GM12878 (cell line): ENCODE results near the gene SPDYE4. TPM values are rescaled to one million over a fixed set of nuclear protein-coding genes. Genes with fewer than 3 reads are reported as not detected.
A peak's percentile ranks its signal among the peaks of the same experiment; 100 is the strongest.

Source experiments
- ATAC-seq: fragments of 200-7000 bp; cut with Tn5 transposase; 3 replicates; pipeline ENCODE4 v1.9.1; 2020; ENCODE audit warnings: mild to moderate bottlenecking, moderate library complexity
- Bru-seq: library from RNA; stranded (reverse); fragments of 400-500 nt; gene quantifications from one replicate; lab custom pipeline; 2021; lab: Mats Ljungman, UMichigan
- BruChase-seq, 2 experiments: library from RNA; stranded (reverse); fragments of 400-500 nt; gene quantifications; one replicate each; lab custom pipeline; 2021; lab: Mats Ljungman, UMichigan
- BruUV-seq: library from RNA; stranded (reverse); fragments of 400-500 nt; replicated peaks from 2 replicates; lab custom pipeline; 2021; lab: Mats Ljungman, UMichigan
- CTCF ChIA-PET: fragments of 300-600 bp; sonication (Branson Sonifier 250); formaldehyde crosslinking; extraction: SDS; loops from one replicate; lab custom pipeline; 2021; ENCODE audit warnings: inconsistent platforms; lab: Yijun Ruan, JAX
- POLR2A ChIA-PET: fragments of 350-600 bp; formaldehyde crosslinking; extraction: SDS; loops from one replicate; lab custom pipeline; 2021; ENCODE audit warnings: inconsistent platforms; lab: Charles Lee
- RAD21 ChIA-PET: fragments of 300-600 bp; sonication (Branson Sonifier 250); formaldehyde crosslinking; loops from one replicate; lab custom pipeline; 2023; ENCODE audit warnings: antibody characterized with exemption; ENCODE audit not compliant: unreplicated experiment; lab: Charles Lee
- SMC1A ChIA-PET: fragments of 300-600 bp; sonication (Branson Sonifier 250); formaldehyde crosslinking; loops from one replicate; lab custom pipeline; 2023; ENCODE audit not compliant: unreplicated experiment, uncharacterized antibody; lab: Charles Lee
- DNase-seq: peaks from one replicate; pipeline ENCODE4 v3.0.0-alpha.2; 2011; ENCODE audit warnings: low read depth, low spot score
- FAIRE-seq: peaks from 3 replicates; lab custom pipeline; 2011; peaks lifted over from hg19 to GRCh38; lab: Jason Lieb, UNC
- H2AFZ ChIP-seq: 2 replicates; pipeline ENCODE4 v1.6.0; 2011; ENCODE audit warnings: low read depth, low read length, control low read depth; ENCODE audit not compliant: control insufficient read depth
- H3K27ac ChIP-seq: 2 replicates; pipeline ENCODE4 v1.5.1; 2011; ENCODE audit warnings: control low read depth; ENCODE audit not compliant: control insufficient read depth, insufficient read depth
- H3K27me3 ChIP-seq, 2 experiments: replicated peaks in 1 of 2; 2 replicates each; pipeline versions ENCODE4 v1.6.0 to v1.6.1; 2011; ENCODE audit warnings: low read length in 1 of 2; ENCODE audit not compliant: control insufficient read depth in 2 of 2, insufficient read depth in 2 of 2
- H3K36me3 ChIP-seq, 2 experiments: 2 replicates each; pipeline ENCODE4 v1.5.1; 2011; ENCODE audit warnings: low read length in 1 of 2; ENCODE audit not compliant: control insufficient read depth in 2 of 2, insufficient read depth in 2 of 2
- H3K4me1 ChIP-seq: 2 replicates; pipeline ENCODE4 v1.6.1; 2011; ENCODE audit warnings: mild to moderate bottlenecking, low read length, moderate library complexity, mixed read lengths; ENCODE audit not compliant: control insufficient read depth, insufficient read depth
- H3K4me2 ChIP-seq: 2 replicates; pipeline ENCODE4 v1.6.0; 2011; ENCODE audit warnings: control low read depth; ENCODE audit not compliant: control insufficient read depth, insufficient read depth
- H3K4me3 ChIP-seq: fragments of 200-600 bp; sonication (generic); 2 replicates; pipeline ENCODE4 v1.5.1; 2016
- H3K79me2 ChIP-seq: 2 replicates; pipeline ENCODE4 v1.6.0; 2011; ENCODE audit warnings: low read length; ENCODE audit not compliant: control insufficient read depth, insufficient read depth
- H3K9ac ChIP-seq: 2 replicates; pipeline ENCODE4 v1.8.0; 2011; ENCODE audit warnings: low read length, control low read depth, mixed read lengths; ENCODE audit not compliant: control insufficient read depth, insufficient read depth
- H3K9me3 ChIP-seq: replicated peaks from 3 replicates; pipeline ENCODE4 v1.5.1; 2011; ENCODE audit warnings: mild to moderate bottlenecking, low read length; ENCODE audit not compliant: control insufficient read depth, insufficient read depth
- H4K20me1 ChIP-seq: 2 replicates; pipeline ENCODE4 v1.6.0; 2011; ENCODE audit not compliant: control insufficient read depth, insufficient read depth
- EED ChIP-seq: sonication (generic); IDR thresholded peaks from 2 replicates; pipeline ENCODE4 v1.6.1; 2016; ENCODE audit warnings: antibody characterized with exemption, low read depth
- MTA2 ChIP-seq: fragments of 450-650 bp; IDR thresholded peaks from 2 replicates; pipeline ENCODE4 v1.6.1; 2016; ENCODE audit warnings: low read depth, mild to moderate bottlenecking, moderate library complexity
- RELA ChIP-seq: fragments of 450-650 bp; IDR thresholded peaks from 2 replicates; pipeline ENCODE4 v1.8.0; 2014; ENCODE audit warnings: borderline replicate concordance; ENCODE audit not compliant: partially characterized antibody
- WGBS: methylation state at CpG from one replicate; pipeline ENCODE4 v1.1.6; 2016; ENCODE audit warnings: low lambda C conversion rate; ENCODE audit not compliant: insufficient replicate concordance, insufficient coverage; ENCODE audit errors: missing lambda C conversion rate; 5-methylcytosine and 5-hydroxymethylcytosine counted together
- in situ Hi-C: fragments of 300-500 bp; cut with MboI; formaldehyde crosslinking; loops from 9 replicates; pipeline ENCODE4 v1.14.3; 2018; ENCODE audit warnings: mixed read lengths
- intact Hi-C: fragments of 100-400 bp; cut with micrococcal nuclease; formaldehyde crosslinking; loops from one replicate; pipeline ENCODE4 v1.14.2; 2022; ENCODE audit not compliant: unreplicated experiment
- long read RNA-seq, 2 experiments: library from polyadenylated mRNA; unstranded; transcript quantifications; one replicate each; pipeline ENCODE4 v2.0.0, GENCODE V29; 2019 to 2020
- polyA minus RNA-seq, 3 experiments: library from RNA; depleted of rRNA, polyadenylated mRNA; stranded (reverse); fragments of >200 nt; gene quantifications; 2 replicates each; pipeline ENCODE4 v1.2.3, GENCODE V29; 2011
- polyA plus RNA-seq, 11 experiments: library from polyadenylated mRNA; depleted of rRNA in 4 of 11; unstranded in 6 of 11; stranded (reverse) in 5 of 11; fragments of >200 nt; fragmentation: Nextera tagmentation in 4 of 11; fragmentation: Illumina TruSeq in 1 of 11; extraction: Ambion mirVana in 4 of 11; extraction: Trizol in 1 of 11; gene quantifications; 1 replicate in 1 of 11; 2 replicates in 10 of 11; pipeline versions ENCODE4 v1.2.1 to v1.2.3, GENCODE V29; 2011 to 2016; ENCODE audit warnings: inconsistent platforms in 2 of 11, missing spikeins in 2 of 11, low read depth in 1 of 11
- total RNA-seq, 4 experiments: library from RNA; depleted of rRNA in 3 of 4; stranded (reverse); fragments of >200 nt in 3 of 4; fragmentation: Illumina TruSeq in 1 of 4; extraction: Trizol in 1 of 4; gene quantifications; 2 replicates each; pipeline versions ENCODE4 v1.2.1 to v1.2.3, GENCODE V29; 2013 to 2021

The SPDYE4 gene, protein sequence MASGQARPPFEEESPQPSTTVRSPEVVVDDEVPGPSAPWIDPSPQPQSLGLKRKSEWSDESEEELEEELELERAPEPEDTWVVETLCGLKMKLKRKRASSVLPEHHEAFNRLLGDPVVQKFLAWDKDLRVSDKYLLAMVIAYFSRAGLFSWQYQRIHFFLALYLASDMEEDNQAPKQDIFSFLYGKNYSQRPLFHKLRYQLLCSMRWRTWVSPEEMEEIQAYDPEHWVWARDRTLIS
- not detected in 2 replicates for total RNA-seq (2013; cell fraction: nucleolus; rRNA removed)
- total RNA-seq (2014; rRNA removed), result not detected in 2 replicates
- total RNA-seq (2014; rRNA removed; fragmentation: Illumina TruSeq; extraction: Trizol), result not detected in 2 replicates
- total RNA-seq (2021), result not detected in 2 replicates
- polyA plus RNA-seq (2011; ENCODE audit: low read depth), result not detected
- 0.07 and 0.23 TPM in 2 replicates for polyA plus RNA-seq (2011; rRNA removed)
- not detected in 2 replicates for polyA plus RNA-seq (2011; cell fraction: cytosol; rRNA removed)
- polyA plus RNA-seq (2011; cell fraction: nucleus; rRNA removed), result 0.16 and 0.22 TPM in 2 replicates
- not detected in 2 replicates for polyA plus RNA-seq (2012)
- 0.18 TPM in 1 of 2 replicates, not detected in the other for polyA plus RNA-seq (2014; fragmentation: Illumina TruSeq; extraction: Trizol)
- not detected for polyA plus RNA-seq (2014; fragmentation: Nextera tagmentation; extraction: Ambion mirVana)
- not detected in 2 replicates for polyA plus RNA-seq (2014; rRNA removed)
- not detected for polyA plus RNA-seq (2016; fragmentation: Nextera tagmentation; extraction: Ambion mirVana)
- not detected in 2 replicates for polyA minus RNA-seq (2011; rRNA and poly(A)+ RNA removed)
- not detected in 2 replicates for polyA minus RNA-seq (2011; cell fraction: cytosol; rRNA and poly(A)+ RNA removed)
- polyA minus RNA-seq (2011; cell fraction: nucleus; rRNA and poly(A)+ RNA removed), result not detected in 2 replicates
- percentile 32 among the genes with signal in this experiment for Bru-seq, nascent RNA
- BruChase-seq, experiment 1, labeled RNA remaining after a 6-hour chase, result percentile 47 among the genes with signal in this experiment
- BruChase-seq, experiment 2, labeled RNA remaining after a 2-hour chase, result percentile 48 among the genes with signal in this experiment
- long read RNA-seq, experiment 1, result 0 reads
- long read RNA-seq, experiment 2, result 0 reads

DNA sequence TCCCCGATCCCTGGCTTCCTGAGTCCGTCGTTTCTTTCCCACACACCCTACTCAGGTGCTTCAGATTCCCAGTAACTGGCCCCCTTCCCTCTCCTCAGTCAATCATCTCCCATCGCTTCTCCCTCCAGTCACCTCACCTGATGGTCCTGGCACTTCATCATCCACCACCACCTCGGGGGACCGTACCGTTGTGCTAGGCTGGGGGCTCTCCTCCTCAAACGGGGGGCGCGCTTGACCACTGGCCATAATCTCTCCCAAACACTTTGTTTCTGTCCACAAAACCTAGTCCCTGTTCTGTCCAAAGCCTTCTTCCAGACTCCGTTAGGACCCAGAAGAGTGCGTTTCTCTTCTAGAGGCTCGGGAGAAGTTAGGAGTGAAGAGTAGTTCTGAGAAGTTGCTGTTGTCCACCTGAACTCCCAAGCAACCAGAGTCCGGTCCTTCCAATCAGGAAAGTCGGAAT is at the start of gene SPDYE4:
TSS of gene SPDYE4 (minus strand) at position 410 of the 460 bp plus-strand sequence. CDS start at position 246, 164 bp downstream.
- ChIA-PET POLR2A (no interaction called here), CTCF (interaction anchor here (1.6 to 8.5 kb wide), 3 partner anchors 18 to 240 kb away, joined by 4 to 69 read pairs (median 17); no protein-coding TSS in a partner anchor), SMC1A (no interaction called here), RAD21 (no interaction called here)
- FAIRE-seq (no peak), DNase-seq (no peak), ATAC-seq (no peak)
- no peaks in the 10 kb centered on the region for H3K4me1 ChIP-seq
- no peaks in the 10 kb centered on the region; a peak in 2 of 4 replicates for H3K27me3 ChIP-seq
- BruUV-seq, result no TSS peak
- no peaks in the 10 kb centered on the region for H3K79me2 ChIP-seq
- H3K4me2 ChIP-seq, result no peak within 1 kb of the TSS
- 34% methylated on average over 15 of the region's 15 CpGs for WGBS
- no peak within 1 kb of the TSS for H3K9ac ChIP-seq
- H2AFZ ChIP-seq, result no peak within 1 kb of the TSS
- in situ Hi-C loops (loop anchor here (5.0 kb wide), 2 partner anchors 139 to 239 kb away; no protein-coding TSS in a partner anchor), intact Hi-C loops (no loop called here)
- no peaks in the 10 kb centered on the region for H3K36me3 ChIP-seq
- no peak within 1 kb of the TSS for H3K27ac ChIP-seq
- no peak for TF ChIP-seq EED
- TF ChIP-seq MTA2, result no peak
- TF ChIP-seq RELA, result no peak
- no peaks in the 10 kb centered on the region for H3K9me3 ChIP-seq
- H3K4me3 ChIP-seq, result no peak within 1 kb of the TSS
- no peaks in the 10 kb centered on the region for H4K20me1 ChIP-seq
